GM23248 (cell line): ENCODE results near the gene UGT1A10. TPM values are rescaled to one million over a fixed set of nuclear protein-coding genes. Genes with fewer than 3 reads are reported as not detected.
"Not testable (repeated sequence)": the region's sequence is repeated elsewhere in the genome, so short reads cannot be mapped to it uniquely, and the experiment has no call there.

Experiments
- DNase-seq: peaks from one replicate; pipeline ENCODE4 v3.0.0-alpha.2; 2015
- H2AFZ ChIP-seq: fragments of 200-600 bp; sonication (generic); 2 replicates; pipeline ENCODE4 v1.6.1; 2016; ENCODE audit warnings: antibody characterized with exemption
- H3F3A ChIP-seq: fragments of 200-600 bp; sonication (generic); 2 replicates; pipeline ENCODE4 v1.6.1; 2016; ENCODE audit warnings: mild to moderate bottlenecking, antibody characterized with exemption, mixed run types; ENCODE audit not compliant: insufficient read depth
- H3K27ac ChIP-seq: fragments of 200-600 bp; sonication (generic); 2 replicates; pipeline ENCODE4 v1.5.1; 2016; ENCODE audit warnings: mild to moderate bottlenecking
- H3K27me3 ChIP-seq: fragments of 200-600 bp; sonication (generic); replicated peaks from 2 replicates; pipeline ENCODE4 v1.6.1; 2016; ENCODE audit warnings: mild to moderate bottlenecking; ENCODE audit not compliant: insufficient read depth
- H3K36me3 ChIP-seq: fragments of 200-600 bp; sonication (generic); 2 replicates; pipeline ENCODE4 v1.6.1; 2016; ENCODE audit warnings: low read depth, mild to moderate bottlenecking
- H3K4me1 ChIP-seq: fragments of 200-600 bp; sonication (generic); 2 replicates; pipeline ENCODE4 v1.6.1; 2016; ENCODE audit warnings: mild to moderate bottlenecking; ENCODE audit not compliant: insufficient read depth
- H3K4me2 ChIP-seq: fragments of 200-600 bp; sonication (generic); one replicate; pipeline ENCODE4 v1.6.1; 2016; ENCODE audit warnings: mild to moderate bottlenecking; ENCODE audit not compliant: unreplicated experiment
- H3K4me3 ChIP-seq: fragments of 200-600 bp; sonication (generic); 2 replicates; pipeline ENCODE4 v1.5.1; 2016; ENCODE audit warnings: mild to moderate bottlenecking
- H3K79me2 ChIP-seq: fragments of 200-600 bp; sonication (generic); 2 replicates; pipeline ENCODE4 v1.6.1; 2016; ENCODE audit warnings: mild to moderate bottlenecking; ENCODE audit not compliant: insufficient read depth
- H3K9ac ChIP-seq: fragments of 200-600 bp; sonication (generic); 2 replicates; pipeline ENCODE4 v1.6.1; 2016; ENCODE audit warnings: mild to moderate bottlenecking
- H3K9me2 ChIP-seq: fragments of 200-600 bp; sonication (generic); 2 replicates; pipeline ENCODE4 v1.6.1; 2016; ENCODE audit warnings: mixed run types, mild to moderate bottlenecking, moderate library complexity; ENCODE audit not compliant: insufficient read depth
- H3K9me3 ChIP-seq: fragments of 200-600 bp; sonication (generic); one replicate; pipeline ENCODE4 v1.6.1; 2017; ENCODE audit warnings: low read depth
- H4K20me1 ChIP-seq: fragments of 200-600 bp; sonication (generic); 2 replicates; pipeline ENCODE4 v1.6.0; 2016; ENCODE audit not compliant: insufficient read depth
- EZH2 ChIP-seq: fragments of 200-600 bp; sonication (generic); IDR thresholded peaks from 2 replicates; pipeline ENCODE4 v1.6.1; 2018; ENCODE audit warnings: antibody characterized with exemption, mild to moderate bottlenecking; ENCODE audit not compliant: insufficient read depth, poor library complexity, severe bottlenecking
- EZH2phosphoT487 ChIP-seq: fragments of 200-600 bp; sonication (generic); IDR thresholded peaks from 2 replicates; pipeline ENCODE4 v1.6.1; 2018; ENCODE audit warnings: antibody characterized with exemption, moderate library complexity, mild to moderate bottlenecking, low read depth; ENCODE audit not compliant: insufficient read depth
- WGBS, 2 experiments: methylation state at CpG; one replicate each; pipeline ENCODE4 v1.1.6; 2015 to 2017; ENCODE audit warnings: low lambda C conversion rate in 2 of 2, low coverage in 1 of 2; ENCODE audit errors: missing lambda C conversion rate in 2 of 2; 5-methylcytosine and 5-hydroxymethylcytosine counted together
- in situ Hi-C: fragments of 300-500 bp; cut with MboI; formaldehyde crosslinking; loops from 2 replicates; pipeline ENCODE4 v1.15.0; 2020
- polyA plus RNA-seq: library from polyadenylated mRNA; unstranded; fragments of >200 nt; fragmentation: Nextera tagmentation; extraction: Ambion mirVana; gene quantifications from 2 replicates; pipeline ENCODE4 v1.2.1, GENCODE V29; 2016
- total RNA-seq: library from RNA; depleted of rRNA; stranded (reverse); fragments of >200 nt; shearing (Covaris generic); gene quantifications from 2 replicates; pipeline ENCODE4 v1.2.3, GENCODE V29; 2014

Gene UGT1A10
- total and polyA plus RNA-seq, 2 experiments from 2014 or later: not detected

DNA sequence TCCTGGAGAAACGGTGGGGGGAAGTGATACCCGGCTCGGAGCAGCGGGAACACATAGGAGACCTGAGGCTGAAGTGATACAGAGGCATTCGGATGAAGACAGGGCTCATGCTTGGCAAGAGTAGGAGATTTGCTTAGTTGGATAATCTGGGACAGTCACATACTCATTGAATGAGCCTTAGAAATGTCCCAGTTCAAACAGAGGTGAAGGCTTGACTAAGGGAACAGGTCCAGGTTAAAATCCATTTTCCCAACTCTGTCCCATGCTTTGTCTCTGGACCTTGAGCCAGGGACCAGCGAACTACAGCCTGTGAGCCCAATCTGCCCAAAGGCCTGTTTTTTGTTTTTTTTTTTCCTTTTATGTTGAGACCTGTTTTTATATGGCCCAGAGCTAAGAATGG, 57.7 kb downstream of the UGT1A10 start:
- H3K9ac ChIP-seq: no peak overlapping the region
- no peaks in the 10 kb centered on the region for H4K20me1 ChIP-seq
- H3K4me1 ChIP-seq: no peaks in the 10 kb centered on the region
- peaks cover 28% of the 10 kb centered on the region for H3K27me3 ChIP-seq
- no peak overlapping the region for H3K27ac ChIP-seq
- 23 to 24% methylated on average over 6 of the region's 6 CpGs for WGBS, 2 experiments
- TF ChIP-seq EZH2phosphoT487: no peak
- TF ChIP-seq EZH2: no peak
- H3F3A ChIP-seq: no peaks in the 10 kb centered on the region
- H3K9me2 ChIP-seq: no peaks in the 10 kb centered on the region
- H3K36me3 ChIP-seq: no peaks in the 10 kb centered on the region
- H3K9me3 ChIP-seq: no peaks in the 10 kb centered on the region
- H2AFZ ChIP-seq: no peak overlapping the region
- DNase-seq: no peak
- no peak overlapping the region for H3K4me3 ChIP-seq
- no peak overlapping the region for H3K4me2 ChIP-seq
- in situ Hi-C loops: no loop called here
- no peaks in the 10 kb centered on the region for H3K79me2 ChIP-seq

GRCh38 chr2:233698740-233699139, 62.5 kb downstream of the UGT1A10 start:
- in situ Hi-C loops: no loop called here
- no peaks in the 10 kb centered on the region for H4K20me1 ChIP-seq
- H3K79me2 ChIP-seq: no peaks in the 10 kb centered on the region
- H3K4me1 ChIP-seq: no peaks in the 10 kb centered on the region
- no peak for DNase-seq
- H3K9me3 ChIP-seq: no peaks in the 10 kb centered on the region
- H3K27ac ChIP-seq: no peak overlapping the region
- no peak overlapping the region for H3K9ac ChIP-seq
- no peaks in the 10 kb centered on the region for H3K9me2 ChIP-seq
- no peak overlapping the region for H3K4me2 ChIP-seq
- H3K27me3 ChIP-seq: peaks cover 12% of the 10 kb centered on the region; the same call in 1 of the 2 replicates
- TF ChIP-seq EZH2phosphoT487 (no peak), EZH2 (no peak)
- H3F3A ChIP-seq: no peaks in the 10 kb centered on the region
- H3K36me3 ChIP-seq: no peaks in the 10 kb centered on the region
- no peak overlapping the region for H2AFZ ChIP-seq
- no peak overlapping the region for H3K4me3 ChIP-seq
- 37 to 42% methylated on average over 4 of the region's 4 CpGs for WGBS, 2 experiments

GRCh38 chr2:233699424-233700027, 63.3 kb downstream of the UGT1A10 start:
- Histone ChIP-seq H3K4me1 (no peaks in the 10 kb centered on the region), H3K9me2 (no peaks in the 10 kb centered on the region), H3K9me3 (no peaks in the 10 kb centered on the region), H3K4me2 (no peak overlapping the region), H3K27me3 (peaks cover 12% of the 10 kb centered on the region; the same call in 1 of the 2 replicates), H3K36me3 (no peaks in the 10 kb centered on the region), H3K79me2 (no peaks in the 10 kb centered on the region), H3K27ac (peak overlapping the region; percentile 61), H3F3A (no peaks in the 10 kb centered on the region), H4K20me1 (no peaks in the 10 kb centered on the region), H3K4me3 (no peak overlapping the region), H3K9ac (no peak overlapping the region), H2AFZ (no peak overlapping the region)
- DNase-seq: no peak
- TF ChIP-seq EZH2 (no peak), EZH2phosphoT487 (no peak)
- WGBS, 2 experiments: 58 to 66% methylated on average over 8 of the region's 8 CpGs
- in situ Hi-C loops: no loop called here

DNA sequence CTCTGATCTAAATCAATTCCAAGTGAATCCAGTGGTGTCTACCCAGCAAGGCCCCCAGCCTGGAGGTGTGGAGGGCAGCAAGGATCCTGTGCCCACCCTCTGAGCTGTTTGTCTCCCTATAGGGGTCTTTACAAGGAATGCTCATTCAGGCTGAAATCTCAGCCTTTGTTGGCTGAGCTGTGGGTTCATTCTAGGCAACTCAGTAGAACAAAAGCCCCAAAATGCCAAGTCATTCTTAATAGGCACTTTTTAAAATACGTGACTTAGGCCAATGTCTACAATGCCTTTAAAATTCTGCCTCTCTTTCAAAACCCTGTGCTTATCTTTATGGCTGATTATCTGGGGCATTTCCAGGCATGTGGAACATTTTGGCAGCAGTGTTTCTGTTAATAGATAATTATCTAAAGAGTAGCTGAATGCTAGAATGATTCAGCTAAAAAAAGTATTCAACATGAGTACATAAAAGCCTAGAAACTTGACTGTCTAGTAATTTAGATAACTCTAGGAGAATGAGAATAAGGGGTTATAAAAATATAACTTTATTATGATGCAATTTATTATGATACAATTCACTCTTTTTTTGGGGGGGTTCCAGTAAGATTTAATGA, 63.9 kb downstream of the UGT1A10 start:
- Histone ChIP-seq H3K9me2 (no peaks in the 10 kb centered on the region), H3K27me3 (peaks cover 12% of the 10 kb centered on the region; the same call in 1 of the 2 replicates), H3K9ac (no peak overlapping the region), H3F3A (no peaks in the 10 kb centered on the region), H3K79me2 (no peaks in the 10 kb centered on the region), H3K27ac (peak overlapping the region; percentile 61), H4K20me1 (no peaks in the 10 kb centered on the region), H2AFZ (no peak overlapping the region), H3K9me3 (no peaks in the 10 kb centered on the region), H3K4me1 (no peaks in the 10 kb centered on the region), H3K4me3 (no peak overlapping the region), H3K4me2 (no peak overlapping the region), H3K36me3 (no peaks in the 10 kb centered on the region)
- TF ChIP-seq EZH2phosphoT487 (no peak), EZH2 (no peak)
- DNase-seq: peak; percentile 43
- WGBS, 2 experiments: 14 to 37% methylated on average over 1 of the region's 1 CpG
- in situ Hi-C loops: no loop called here

GRCh38 chr2:233700842-233701241, 64.6 kb downstream of the UGT1A10 start:
- H2AFZ ChIP-seq, H3K9me2 ChIP-seq, H3F3A ChIP-seq, DNase-seq, H3K4me3 ChIP-seq, H3K9me3 ChIP-seq, H3K79me2 ChIP-seq, H4K20me1 ChIP-seq, H3K9ac ChIP-seq, in situ Hi-C loops, H3K4me2 ChIP-seq, H3K27ac ChIP-seq, H3K4me1 ChIP-seq, H3K36me3 ChIP-seq: not testable (repeated sequence)
- H3K27me3 ChIP-seq: peaks cover 12% of the 10 kb centered on the region; the same call in 1 of the 2 replicates
- 70 to 72% methylated on average over 5 of the region's 5 CpGs for WGBS, 2 experiments
